NCI-H1417 (cell line): ENCODE data around the gene ABCC1.
"Not testable (repeated sequence)": the region's sequence is repeated elsewhere in the genome, so short reads cannot be mapped to it uniquely, and the experiment has no call there.

Source experiments
- DNase-seq, 3 experiments: peaks; one replicate each; lab custom pipeline; 2025; lab: John Stamatoyannopoulos, UW

Gene ABCC1

DNA sequence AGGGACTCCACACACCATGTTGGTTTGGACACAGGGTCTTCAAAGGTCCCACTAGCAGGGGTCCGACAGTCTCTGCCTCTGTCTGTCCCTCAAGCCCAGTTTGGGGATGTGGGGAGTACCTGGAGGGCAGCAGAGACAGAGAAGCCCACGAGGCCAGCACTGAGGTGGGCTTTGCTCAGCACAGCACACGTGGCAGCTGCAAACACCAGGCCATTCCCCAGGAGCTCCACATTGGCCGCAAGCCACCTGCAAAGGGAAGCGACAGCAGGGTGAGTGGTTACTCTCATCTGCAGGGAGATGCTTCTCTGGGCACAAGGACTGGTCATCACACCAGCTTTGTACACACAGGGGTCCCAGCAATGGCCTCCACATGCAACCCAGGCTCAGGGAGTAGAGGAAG is 211.9 kb downstream of the ABCC1 start:
- no peak for DNase-seq

DNA sequence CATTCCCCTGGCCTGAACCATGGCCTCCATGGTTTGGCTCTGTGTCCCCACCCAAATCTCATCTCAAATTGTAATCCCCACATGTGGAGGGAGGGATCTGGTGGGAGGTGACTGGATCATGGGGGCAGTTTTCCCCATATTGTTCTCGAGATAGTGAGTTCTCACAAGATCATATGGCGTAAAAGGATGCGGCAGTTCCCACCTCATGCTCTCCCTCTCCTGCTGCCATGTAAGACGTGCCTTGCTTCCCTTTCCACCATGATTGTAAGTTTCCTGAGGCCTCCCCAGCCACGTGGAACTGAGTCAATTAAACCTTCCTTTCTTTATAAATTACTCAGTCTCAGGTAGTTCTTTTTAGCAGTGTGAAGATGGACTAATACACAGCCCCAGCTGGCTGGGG is 212.4 kb downstream of the ABCC1 start:
- not testable (repeated sequence) for DNase-seq

DNA sequence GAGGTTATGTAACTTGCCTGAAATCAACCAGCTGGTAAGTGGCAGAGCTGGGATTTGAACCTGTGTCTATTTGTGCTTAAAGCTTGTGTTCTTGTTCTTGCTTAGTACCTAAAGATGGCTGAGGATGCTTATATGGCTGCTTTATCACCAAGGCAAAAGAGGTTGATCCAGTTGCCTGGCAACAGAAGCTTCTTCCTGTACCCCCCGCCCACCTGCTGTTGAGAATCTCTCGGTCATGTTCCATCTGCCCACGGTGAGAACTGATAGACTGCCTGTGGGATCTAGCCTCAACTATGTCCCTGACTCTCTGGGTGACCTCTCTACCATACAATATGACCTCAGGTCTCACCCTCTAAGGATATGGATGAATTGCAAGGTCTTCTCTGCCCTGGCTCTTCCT is 213.2 kb downstream of the ABCC1 start:
- peak in 1 of 3 experiments; percentile 2 for DNase-seq

DNA sequence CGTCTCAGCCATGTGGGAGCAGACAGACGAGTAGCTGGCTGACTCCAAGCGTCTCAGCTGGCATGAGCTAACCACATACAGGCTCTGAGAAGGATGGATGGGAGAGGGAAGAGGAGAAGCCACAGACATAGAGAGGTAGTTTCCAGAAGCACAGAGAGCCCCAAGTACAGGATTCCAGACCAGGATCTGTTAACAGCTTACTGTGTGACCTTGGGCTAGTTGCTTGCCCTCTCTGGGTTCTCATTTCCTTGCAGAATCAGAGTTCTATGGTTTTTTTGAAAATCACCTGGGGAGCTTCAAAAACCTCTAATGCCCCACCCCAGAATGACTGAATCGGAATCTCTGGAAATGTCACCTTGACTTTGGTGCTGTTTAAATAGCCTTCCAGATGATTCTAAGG is 213.7 kb downstream of the ABCC1 start:
- no peak for DNase-seq

DNA sequence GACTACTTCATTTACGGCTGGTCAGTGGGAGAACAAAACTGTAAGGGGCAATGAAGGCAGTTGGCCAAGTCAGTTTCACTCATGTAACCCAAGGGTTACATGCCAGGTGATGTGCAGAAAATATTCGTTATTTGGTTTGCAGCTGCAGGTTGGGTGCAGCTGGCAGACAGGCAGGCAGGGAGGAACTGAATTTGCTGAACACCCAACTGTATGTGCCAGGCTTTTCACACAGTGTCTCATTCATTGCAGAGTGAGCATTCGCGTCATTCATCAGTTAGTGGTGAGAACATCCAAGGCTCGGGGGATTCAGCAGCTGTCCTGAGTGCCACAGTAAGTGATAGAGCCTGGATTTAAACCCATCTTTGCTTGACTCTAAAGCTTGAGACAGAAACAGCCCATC is 214.2 kb downstream of the ABCC1 start:
- no peak for DNase-seq

DNA sequence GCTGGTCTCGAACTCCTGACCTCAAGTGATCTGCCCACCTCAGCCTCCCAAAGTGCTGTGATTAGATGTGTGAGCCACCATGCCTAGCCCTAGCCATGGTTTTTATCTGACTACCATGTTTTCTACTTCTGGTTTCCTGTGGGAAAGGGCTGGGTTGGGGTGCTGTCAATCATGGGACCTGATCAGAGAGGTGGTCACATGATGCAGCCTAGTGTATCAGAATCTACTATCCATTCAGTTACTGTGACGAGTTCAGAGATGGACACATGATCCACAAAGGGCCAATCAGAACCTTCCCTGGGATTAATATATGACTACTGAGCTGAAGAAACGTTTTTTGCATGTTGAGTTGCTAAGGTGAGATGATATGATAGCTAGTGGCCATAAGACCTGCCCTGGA is 214.8 kb downstream of the ABCC1 start:
- no peak for DNase-seq

DNA sequence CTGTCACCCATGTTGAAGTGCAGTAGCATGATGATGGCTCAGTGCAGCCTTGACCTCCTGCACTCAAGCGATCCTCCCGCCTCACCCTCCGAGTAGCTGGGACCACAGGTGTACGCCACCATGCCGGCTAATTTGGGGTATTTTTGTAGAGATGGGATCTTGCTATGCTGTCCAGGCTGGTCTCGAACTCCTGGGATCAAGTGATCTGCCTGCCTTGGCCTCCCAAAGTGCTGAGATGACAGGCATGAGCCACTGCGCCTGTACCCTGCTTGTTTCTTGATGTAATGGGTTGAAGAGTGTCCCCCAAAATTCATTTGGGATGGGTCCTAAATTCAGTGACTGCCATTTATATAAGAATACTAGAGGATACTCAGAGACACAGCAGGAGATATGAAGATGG is 216.7 kb downstream of the ABCC1 start:
- DNase-seq = no peak

DNA sequence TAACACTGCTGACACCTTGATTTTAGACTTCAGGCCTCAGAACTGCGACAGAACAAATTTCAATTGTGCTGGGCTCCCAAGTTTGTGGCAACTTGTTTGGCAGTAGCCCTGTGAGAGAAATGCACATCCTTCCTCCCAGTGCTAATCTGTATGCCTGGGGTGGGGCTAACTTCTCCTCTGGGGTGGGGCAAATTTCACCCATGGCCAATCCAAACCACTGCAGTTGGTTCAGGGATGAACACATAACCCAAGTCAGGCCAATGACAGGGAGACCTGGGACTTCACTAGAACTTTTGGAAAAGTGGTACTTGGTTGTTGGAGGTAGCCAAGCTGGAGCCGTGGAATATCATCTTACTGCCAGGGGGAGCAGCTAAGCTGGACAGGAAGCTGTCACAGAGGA is 217.5 kb downstream of the ABCC1 start:
- no peak for DNase-seq

DNA sequence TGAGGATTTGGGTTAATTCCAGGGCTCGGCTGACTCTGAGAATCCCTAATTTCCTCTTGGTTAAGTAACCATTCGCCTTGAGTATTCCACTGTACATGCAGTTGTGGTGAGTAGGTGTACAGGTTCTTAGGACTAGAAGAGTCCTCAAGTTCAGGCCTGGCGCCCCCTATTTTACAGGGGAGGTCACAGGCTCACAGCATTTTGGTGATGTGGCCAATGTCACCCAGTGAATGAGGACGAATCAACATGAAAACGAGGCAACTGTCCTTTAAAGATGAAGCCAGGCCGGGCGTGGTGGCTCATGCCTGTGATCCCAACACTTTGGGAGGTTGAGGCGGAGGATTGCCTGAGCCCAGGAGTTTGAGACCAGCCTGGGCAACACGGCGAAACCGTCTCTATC is 218.5 kb downstream of the ABCC1 start:
- DNase-seq = no peak

DNA sequence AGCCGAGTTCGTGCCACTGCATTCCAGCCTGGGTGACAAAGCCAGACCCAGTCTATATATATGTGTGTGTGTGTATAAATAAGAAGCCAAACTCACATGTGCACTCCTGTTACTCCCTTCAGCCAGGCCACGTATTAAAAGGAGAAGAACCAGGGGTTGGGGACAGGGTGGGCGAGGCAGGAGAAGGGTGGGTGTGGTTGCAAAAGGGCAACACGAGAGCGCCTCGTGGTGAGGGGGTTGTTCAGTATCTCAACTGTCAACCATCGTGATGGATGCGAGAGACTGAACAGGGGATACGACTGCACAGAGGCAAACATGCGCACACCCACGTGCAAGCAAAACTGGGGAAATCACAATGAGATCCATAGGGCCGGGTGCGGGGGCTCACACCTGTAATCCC is 219.0 kb downstream of the ABCC1 start:
- DNase-seq = no peak

DNA sequence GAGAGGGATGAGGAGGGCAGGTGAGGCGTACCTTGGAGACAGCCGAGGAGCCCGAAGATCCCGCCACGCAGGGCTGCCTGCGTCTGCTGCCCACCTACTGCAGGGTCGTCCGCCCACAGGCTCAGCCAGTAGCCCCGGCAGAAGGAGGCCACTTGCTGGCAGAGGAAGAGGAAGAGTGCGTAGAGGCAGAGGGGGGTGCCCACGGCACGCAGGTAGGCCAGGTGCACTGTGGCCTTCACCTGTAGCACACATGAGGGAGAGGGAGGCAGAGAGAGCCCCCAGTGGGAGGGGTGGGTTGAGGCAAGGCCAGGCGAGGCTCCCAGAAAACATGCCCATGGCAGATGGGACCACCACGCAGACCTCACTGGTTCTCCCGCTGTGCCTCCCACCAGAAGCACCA is 220.2 kb downstream of the ABCC1 start:
- DNase-seq = no peak

DNA sequence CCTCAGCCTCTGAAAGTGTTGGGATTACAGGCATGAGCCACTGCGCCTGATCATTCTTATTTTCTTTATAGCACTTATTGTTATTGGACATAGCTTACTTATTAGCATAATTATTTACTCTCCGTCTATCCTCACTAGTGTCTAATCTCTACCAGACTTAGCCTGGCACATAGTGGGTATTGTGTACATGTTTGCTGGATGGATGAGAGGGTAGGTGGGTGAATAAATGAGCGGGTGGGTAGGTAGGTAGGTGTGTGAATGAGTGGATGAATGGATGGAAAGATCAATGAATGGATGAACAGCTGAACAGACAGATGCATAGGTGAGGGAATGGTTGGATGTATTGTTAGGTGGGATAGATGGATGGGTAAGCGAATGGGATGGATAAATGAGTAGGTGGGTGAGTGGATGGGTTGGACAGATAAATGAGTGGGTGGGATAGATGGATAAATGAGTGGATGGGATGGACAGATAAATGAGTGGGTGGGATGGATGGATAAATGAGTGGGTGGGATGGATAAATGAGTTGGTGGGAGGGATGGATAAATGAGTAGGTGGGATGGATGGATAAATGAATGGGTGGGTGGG is 222.0 kb downstream of the ABCC1 start:
- DNase-seq = no peak

DNA sequence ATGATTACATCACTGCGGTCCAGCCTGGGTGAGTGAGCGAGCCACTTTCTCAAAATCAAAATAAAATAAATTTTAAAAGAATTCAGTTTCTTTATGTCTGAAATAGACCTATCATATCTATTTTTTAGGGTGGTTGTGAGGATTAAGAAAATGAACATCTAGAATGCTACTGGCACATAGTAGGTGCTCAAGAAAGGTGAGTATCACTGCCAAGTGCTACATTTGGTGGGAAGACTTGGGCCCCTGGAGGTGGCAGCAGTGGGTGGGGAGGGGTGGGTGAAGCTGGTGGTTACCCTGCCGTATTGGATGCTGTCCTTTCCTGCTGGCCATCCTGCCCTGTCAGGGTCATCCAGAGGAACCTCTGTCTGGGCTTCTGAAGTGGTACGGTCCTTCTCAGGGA is 223.6 kb downstream of the ABCC1 start:
- DNase-seq = no peak

DNA sequence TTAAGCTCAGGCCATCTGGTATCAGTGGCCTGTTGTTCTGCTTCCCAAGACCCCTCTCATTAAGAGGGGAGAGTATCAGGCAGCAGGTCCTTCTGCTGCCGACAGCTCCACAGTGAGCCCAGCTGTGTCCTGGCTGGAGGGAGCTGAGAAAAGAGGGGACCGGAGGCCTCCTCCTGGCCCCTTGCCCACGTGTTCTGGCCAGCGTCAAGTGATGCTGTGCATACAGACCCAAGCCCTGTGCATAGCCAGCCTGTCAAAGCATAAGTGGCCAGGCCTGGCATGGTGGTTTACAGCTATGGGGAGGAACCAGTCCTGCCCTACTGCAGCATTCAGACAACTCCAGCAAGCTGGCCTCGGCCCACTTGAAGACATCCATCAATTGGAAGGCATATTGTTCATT is 225.9 kb downstream of the ABCC1 start:
- DNase-seq = no peak

DNA sequence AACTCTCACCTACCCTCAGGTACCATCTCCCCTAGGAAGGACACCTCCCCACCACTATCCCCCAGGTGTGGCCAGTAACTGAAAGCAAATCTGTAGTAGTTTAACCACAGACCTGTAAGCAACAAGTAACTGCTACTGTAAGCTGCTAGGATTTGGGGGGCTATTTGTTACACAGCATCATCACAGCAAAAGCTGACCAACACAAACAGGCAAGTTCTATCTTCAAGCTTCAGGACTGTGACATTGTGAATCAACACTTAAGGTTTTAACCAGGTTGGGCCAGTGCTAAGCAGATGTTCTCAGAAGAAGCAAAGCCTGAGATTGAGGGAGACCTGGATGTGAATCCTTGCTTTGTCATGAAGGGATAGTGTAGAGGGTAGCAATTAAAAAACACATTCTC is 226.9 kb downstream of the ABCC1 start:
- DNase-seq = no peak

DNA sequence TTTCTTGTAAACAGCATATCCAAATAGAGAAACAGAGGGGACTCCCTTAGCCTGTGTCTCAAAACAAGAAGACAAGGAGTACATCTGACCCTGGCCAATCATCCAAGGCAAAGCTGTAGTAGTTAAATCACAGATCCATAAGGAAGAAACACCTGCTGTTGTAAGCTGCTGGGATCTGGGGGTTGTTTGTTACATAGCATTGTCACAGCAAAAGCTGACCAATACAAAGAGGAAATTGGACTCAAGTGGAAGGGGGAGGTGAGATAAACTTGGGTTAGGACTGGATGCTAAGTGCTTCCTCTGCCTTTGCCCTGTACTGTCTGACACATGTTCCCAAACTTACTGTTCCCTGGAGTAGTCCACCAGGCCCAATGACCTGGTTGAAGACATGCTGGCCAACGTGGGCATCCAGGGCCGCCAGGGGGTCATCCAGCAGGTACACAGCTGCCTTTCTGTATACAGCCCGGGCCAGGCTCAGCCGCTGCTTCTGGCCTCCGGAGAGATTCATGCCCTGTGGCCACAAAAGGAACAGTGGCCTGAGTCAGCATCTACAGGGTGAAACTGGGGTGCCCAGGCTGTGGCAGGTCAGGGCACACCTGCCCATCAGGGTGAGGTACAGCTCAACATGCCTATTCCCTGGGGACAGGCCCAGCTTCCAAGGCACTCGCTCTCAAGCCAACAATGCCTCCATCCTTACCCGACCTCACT is 229.2 kb downstream of the ABCC1 start:
- DNase-seq = no peak

DNA sequence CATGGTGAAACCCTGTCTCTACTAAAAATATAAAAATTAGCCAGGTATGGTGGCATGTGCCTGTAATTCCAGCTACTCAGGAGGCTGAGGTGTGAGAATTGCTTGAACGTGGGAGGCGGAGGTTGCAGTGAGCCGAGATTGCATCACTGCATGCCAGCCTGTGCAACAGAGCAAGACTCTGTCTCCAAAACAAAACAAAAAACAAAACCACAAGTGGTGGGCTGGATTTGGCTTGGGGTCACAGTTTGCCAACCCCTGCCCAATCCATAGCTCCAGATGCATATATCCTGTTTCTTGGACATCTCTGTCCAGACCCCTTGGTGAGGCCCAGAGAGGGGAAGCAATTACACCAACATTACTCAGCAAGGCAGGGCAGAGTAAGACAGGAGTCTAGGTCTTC is 232.3 kb downstream of the ABCC1 start:
- not testable (repeated sequence) for DNase-seq

DNA sequence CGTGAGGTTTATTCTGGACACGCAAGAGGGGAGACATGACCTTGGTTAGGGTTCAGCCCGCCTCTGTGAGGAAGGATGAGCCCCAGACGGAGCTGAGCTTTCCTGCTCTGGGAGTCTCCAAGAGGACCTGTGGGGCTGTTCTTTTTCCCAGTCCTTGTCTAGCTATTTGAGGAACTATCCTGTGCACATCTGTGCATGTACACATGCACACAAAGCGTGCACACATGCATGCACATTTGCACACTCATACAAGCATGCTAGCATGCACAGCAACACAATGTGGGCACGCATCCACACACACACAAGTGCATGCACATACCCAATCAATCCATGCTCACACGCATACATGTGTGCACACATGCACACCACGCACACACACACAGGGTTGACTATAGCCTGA is 233.5 kb downstream of the ABCC1 start:
- DNase-seq = no peak

DNA sequence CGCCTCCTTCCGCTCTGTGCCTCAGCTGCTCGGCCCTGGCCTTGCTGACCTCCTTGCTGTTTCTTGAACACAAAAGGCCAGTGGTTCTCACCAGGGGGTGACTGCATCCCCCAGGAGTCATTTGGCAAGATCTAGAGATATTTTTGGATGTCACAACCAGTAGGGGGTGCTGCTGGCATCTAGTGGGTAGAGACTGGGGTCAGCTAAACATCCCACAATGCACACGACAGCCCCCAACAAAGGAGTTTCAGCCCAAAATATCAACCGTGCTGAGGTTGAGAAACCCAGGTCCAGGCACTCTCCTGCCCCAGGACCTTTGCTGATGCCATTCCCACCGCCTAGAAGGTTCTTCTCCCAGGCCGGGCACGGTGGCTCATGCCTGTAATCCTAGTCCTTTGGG is 234.1 kb downstream of the ABCC1 start:
- DNase-seq = no peak

DNA sequence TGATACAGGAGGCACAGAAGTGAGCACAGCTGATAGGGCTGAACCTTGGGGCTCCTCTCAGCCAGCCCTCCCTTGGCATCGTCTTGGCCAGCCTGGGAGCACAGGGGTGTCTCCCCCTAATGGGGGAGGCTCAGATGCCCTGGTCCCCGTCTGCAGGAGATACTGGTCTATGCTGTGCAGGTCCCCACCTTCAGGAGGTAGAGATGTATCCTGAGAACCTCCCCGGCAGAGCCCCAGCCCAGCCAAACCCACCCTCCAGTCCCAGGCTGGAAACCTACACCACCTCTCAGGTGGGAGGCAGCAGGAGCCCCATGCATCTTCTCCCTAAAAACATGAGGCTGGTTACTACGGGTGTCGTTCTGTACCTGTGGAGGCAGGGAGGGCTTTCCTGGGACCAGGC is 235.2 kb downstream of the ABCC1 start:
- DNase-seq = no peak

DNA sequence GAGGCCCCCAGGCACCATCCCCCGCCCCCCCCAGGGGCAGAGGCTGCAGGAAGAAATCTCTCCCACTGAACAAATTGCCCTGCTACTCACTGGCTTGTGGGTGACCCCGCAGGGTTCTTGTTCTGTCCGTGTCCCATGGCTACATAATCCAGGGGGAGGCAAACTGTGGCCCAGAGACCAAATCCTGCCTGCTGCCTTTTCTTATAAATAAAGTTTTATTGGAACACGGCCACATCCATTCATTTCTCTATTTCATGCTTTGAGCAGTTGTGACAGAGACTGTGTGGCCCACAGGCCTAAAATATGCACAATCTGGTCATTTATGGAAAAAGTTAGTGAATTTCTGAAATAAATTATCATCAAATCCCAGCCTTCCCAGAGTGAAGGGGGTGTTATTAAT is 235.7 kb downstream of the ABCC1 start:
- DNase-seq = no peak

DNA sequence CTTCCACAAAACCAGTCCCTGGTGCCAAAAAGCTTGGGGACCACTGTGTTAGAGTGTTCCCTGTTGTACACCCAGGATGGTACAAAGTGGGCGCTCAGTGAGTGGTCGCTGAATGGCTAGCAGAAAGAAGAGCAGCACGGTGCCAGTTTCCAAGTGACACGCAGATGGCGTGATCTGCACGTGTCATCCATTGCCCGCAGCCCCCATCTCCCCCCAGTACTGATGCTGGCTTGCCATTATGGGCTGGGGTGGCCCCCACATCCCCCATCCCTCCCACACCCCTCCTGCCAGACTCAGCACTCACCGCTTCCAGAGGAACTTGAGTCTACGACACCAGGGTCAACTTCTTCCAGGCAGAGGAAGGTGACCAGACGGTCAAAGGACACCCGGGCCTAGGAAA is 237.4 kb downstream of the ABCC1 start:
- DNase-seq = no peak

DNA sequence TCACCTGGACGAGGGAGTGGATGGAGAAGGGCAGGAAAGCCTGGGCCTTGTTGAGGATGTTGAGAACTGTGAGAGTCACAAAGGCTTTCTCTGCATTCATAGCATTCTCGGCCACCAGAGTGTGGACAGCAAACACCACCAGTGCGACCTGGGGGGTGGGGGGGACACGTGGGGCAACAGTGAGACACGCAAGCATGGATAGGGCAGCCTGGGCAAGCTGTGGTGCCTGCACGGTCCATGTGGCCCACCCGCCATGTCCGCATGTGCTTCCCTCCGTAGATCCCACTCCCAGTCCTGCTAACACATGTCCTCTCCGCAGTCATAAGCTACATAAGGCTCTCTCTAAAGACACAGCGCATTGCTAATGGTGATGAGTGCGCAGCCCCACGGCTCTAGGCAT is 239.4 kb downstream of the ABCC1 start:
- DNase-seq = no peak

DNA sequence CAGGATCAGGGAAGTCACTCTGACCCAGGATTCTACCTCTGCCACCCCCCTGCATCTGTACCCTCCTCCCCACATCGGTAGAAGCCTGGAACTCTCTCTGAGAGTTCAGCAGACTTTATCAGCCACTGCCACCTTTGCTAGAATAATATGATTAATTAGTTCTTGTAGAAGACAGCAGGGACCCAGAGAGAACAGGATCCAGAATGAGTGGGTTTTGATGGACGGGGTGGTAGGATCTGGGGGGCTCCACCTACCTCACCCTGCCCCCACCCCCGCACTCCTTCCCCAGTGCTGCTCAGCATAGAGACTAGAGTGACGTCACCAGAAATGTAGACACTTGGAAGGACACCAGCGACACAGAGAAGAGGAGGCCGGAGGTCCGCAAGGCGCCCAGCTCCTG is 240.4 kb downstream of the ABCC1 start:
- DNase-seq = no peak
